ENCODE results near the gene GNAL.

GNAL gene

DNA sequence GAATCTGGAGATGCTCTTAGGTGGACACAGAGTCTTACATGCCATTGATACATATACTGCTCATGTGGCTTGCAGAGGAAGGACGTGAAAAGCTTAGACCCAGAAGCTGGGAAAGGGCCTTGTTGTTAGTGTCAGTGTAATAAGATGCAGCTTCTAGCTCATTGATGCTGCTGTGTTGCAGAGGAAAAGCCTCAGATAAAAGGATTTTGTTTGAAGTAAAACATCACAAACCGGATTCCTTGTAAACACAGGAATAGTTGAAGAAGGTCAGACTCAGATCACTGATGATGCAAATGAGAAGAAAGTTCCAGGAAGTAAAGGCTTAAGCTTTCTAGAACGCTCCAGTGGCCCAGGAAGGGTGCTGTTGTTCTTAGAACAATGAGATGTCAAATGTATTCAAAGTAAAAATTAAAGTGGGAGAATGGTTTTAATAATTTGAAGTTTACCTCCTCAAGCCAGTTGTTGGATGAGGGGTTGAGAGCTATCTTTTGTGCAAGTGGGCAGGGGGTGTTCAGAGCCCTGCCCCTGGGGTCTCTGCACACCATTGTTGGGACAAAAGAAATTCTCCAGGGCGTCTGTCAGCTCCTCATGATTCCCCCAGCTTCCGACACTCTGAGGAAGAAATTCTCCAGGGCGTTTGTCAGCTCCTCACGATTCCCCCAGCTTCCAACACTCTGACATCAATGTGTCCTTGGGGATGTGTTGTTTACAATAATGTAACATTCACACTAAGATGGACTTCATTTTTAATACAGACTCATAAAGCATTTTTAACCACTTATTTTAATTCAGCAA lies 100.8 kb downstream of the GNAL start:
- no peak overlapping the region for H3K4me3 ChIP-seq
- intact Hi-C loops (cut with DNase I; ENCODE audit: low total_unique reads) = no loop called here
- H3K27me3 ChIP-seq = no peaks in the 10 kb centered on the region
- peaks cover 0 to 4% (median 2%) of the 10 kb centered on the region in 4 donors for H3K4me1 ChIP-seq
- DNase-seq = no peak
- H3K27ac ChIP-seq = no peak overlapping the region
- no peak for TF ChIP-seq CTCF (IDR thresholded peaks at IDR 0.05)
- H3K9me3 ChIP-seq = no peaks in the 10 kb centered on the region
- H3K36me3 ChIP-seq = no peaks in the 10 kb centered on the region

DNA sequence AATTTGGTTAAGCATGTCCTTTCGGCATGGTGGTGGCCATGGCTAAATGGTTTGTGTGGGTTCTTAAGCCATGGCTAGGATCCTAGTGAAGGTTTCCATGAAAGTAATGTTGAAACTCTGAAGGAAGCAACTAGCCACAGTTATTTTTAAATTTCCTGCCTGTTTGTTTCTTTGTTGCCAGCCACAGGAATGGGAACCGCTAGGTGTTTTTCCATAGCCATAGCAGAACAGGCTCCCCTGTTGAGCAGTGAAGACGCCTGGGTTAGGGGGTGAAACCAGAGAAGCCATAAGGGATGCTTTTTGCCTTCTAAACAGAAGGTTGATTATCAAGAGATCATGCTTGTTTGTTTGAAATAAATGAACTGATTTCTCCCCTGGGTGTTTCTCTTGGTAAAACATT lies 102.1 kb downstream of the GNAL start:
- TF ChIP-seq CTCF (IDR thresholded peaks at IDR 0.05) = no peak
- no peaks in the 10 kb centered on the region for H3K9me3 ChIP-seq
- intact Hi-C loops (cut with DNase I; ENCODE audit: low total_unique reads) = no loop called here

GRCh38 chr18:11792632-11793031 lies 103.6 kb downstream of the GNAL start:
- Histone ChIP-seq H3K36me3 (no peaks in the 10 kb centered on the region), H3K27ac (no peak overlapping the region), H3K4me1 (no peaks in the 10 kb centered on the region), H3K4me3 (no peak overlapping the region), H3K27me3 (no peaks in the 10 kb centered on the region), H3K9me3 (no peaks in the 10 kb centered on the region)
- intact Hi-C loops (cut with DNase I; ENCODE audit: low total_unique reads) = no loop called here
- TF ChIP-seq CTCF (IDR thresholded peaks at IDR 0.05) = no peak
- DNase-seq = no peak

More for the DNA sequence above, 102.1 kb downstream of the GNAL start:
- Histone ChIP-seq H3K4me1 (no peaks in the 10 kb centered on the region), H3K4me3 (no peak overlapping the region), H3K36me3 (no peaks in the 10 kb centered on the region), H3K27me3 (no peaks in the 10 kb centered on the region), H3K27ac (no peak overlapping the region)
- DNase-seq = no peak

GRCh38 chr18:11794195-11794594 lies 105.1 kb downstream of the GNAL start:
- intact Hi-C loops (cut with DNase I; ENCODE audit: low total_unique reads) = no loop called here
- DNase-seq = no peak
- Histone ChIP-seq H3K36me3 (no peaks in the 10 kb centered on the region), H3K9me3 (no peaks in the 10 kb centered on the region), H3K27me3 (no peaks in the 10 kb centered on the region), H3K27ac (no peak overlapping the region), H3K4me1 (no peaks in the 10 kb centered on the region), H3K4me3 (no peak overlapping the region)
- TF ChIP-seq CTCF (IDR thresholded peaks at IDR 0.05) = no peak

GRCh38 chr18:11795916-11796315 lies 106.9 kb downstream of the GNAL start:
- no peaks in the 10 kb centered on the region for H3K4me1 ChIP-seq
- no peaks in the 10 kb centered on the region for H3K27me3 ChIP-seq
- H3K4me3 ChIP-seq = no peak overlapping the region
- intact Hi-C loops (cut with DNase I; ENCODE audit: low total_unique reads) = no loop called here
- H3K27ac ChIP-seq = no peak overlapping the region
- no peaks in the 10 kb centered on the region for H3K36me3 ChIP-seq
- no peaks in the 10 kb centered on the region for H3K9me3 ChIP-seq
- no peak for DNase-seq
- TF ChIP-seq CTCF (IDR thresholded peaks at IDR 0.05) = no peak
